GM12878 (cell line): ENCODE measurements around the gene RAB10. TPM values are rescaled to one million over a fixed set of nuclear protein-coding genes. Genes with fewer than 3 reads are reported as not detected.

Experiments
- CTCF ChIP-seq, 3 experiments: IDR thresholded peaks in 2 of 3; conservative IDR thresholded peaks in 1 of 3; 2 replicates each; pipeline ENCODE4 v1.5.1; 2011; ENCODE audit warnings: low read depth in 3 of 3, low read length in 3 of 3, mild to moderate bottlenecking in 3 of 3, control low read depth in 2 of 3, moderate library complexity in 2 of 3, inconsistent platforms in 1 of 3, mixed read lengths in 1 of 3; ENCODE audit not compliant: control insufficient read depth in 2 of 3, insufficient read depth in 1 of 3; ENCODE audit errors: extremely low read depth in 1 of 3
- EGR1 ChIP-seq, 2 experiments: IDR thresholded peaks; 1 replicate in 1 of 2; 2 replicates in 1 of 2; pipeline ENCODE4 v1.6.1; 2011 to 2012; ENCODE audit warnings: low read depth in 2 of 2, low read length in 2 of 2, borderline replicate concordance in 1 of 2, mild to moderate bottlenecking in 1 of 2, moderate library complexity in 1 of 2
- ETV6 ChIP-seq, 2 experiments: fragments of 450-650 bp in 1 of 2; IDR thresholded peaks in 1 of 2; conservative IDR thresholded peaks in 1 of 2; 2 replicates each; pipeline ENCODE4 v1.6.1; 2014; ENCODE audit warnings: antibody characterized with exemption in 1 of 2, borderline replicate concordance in 1 of 2, low read depth in 1 of 2, mild to moderate bottlenecking in 1 of 2, moderate library complexity in 1 of 2
- FOXM1 ChIP-seq: IDR thresholded peaks from 2 replicates; pipeline ENCODE4 v1.6.1; 2012; ENCODE audit warnings: low read depth, mild to moderate bottlenecking, inconsistent platforms, low read length, moderate library complexity
- HDAC6 ChIP-seq: fragments of 200-600 bp; sonication (generic); IDR thresholded peaks from one replicate; pipeline ENCODE4 v1.8.0; 2017; ENCODE audit warnings: antibody characterized with exemption; ENCODE audit not compliant: unreplicated experiment
- PAX8 ChIP-seq: fragments of 450-650 bp; IDR thresholded peaks from 2 replicates; pipeline ENCODE4 v1.6.1; 2017; ENCODE audit warnings: mild to moderate bottlenecking, moderate library complexity
- SIX5 ChIP-seq: IDR thresholded peaks from 2 replicates; pipeline ENCODE4 v1.6.1; 2011; ENCODE audit warnings: mild to moderate bottlenecking, low read depth, low read length, moderate library complexity; ENCODE audit not compliant: severe bottlenecking
- SUZ12 ChIP-seq: fragments of 200-600 bp; sonication (generic); IDR thresholded peaks from one replicate; pipeline ENCODE4 v1.6.1; 2018; ENCODE audit warnings: antibody characterized with exemption, mild to moderate bottlenecking; ENCODE audit not compliant: unreplicated experiment
- YBX1 ChIP-seq: fragments of 450-650 bp; IDR thresholded peaks from 2 replicates; pipeline ENCODE4 v1.6.1; 2016; ENCODE audit warnings: antibody characterized with exemption
- YY1 ChIP-seq: IDR thresholded peaks from 2 replicates; pipeline ENCODE4 v1.6.1; 2011; ENCODE audit warnings: low read depth, mild to moderate bottlenecking, low read length
- ZBTB40 ChIP-seq: fragments of 450-650 bp; IDR thresholded peaks from 2 replicates; pipeline ENCODE4 v1.6.1; 2016; ENCODE audit warnings: mild to moderate bottlenecking, moderate library complexity, borderline replicate concordance
- polyA plus RNA-seq, 11 experiments: library from polyadenylated mRNA; depleted of rRNA in 4 of 11; unstranded in 6 of 11; stranded (reverse) in 5 of 11; fragments of >200 nt; fragmentation: Nextera tagmentation in 4 of 11; fragmentation: Illumina TruSeq in 1 of 11; extraction: Ambion mirVana in 4 of 11; extraction: Trizol in 1 of 11; gene quantifications; 1 replicate in 1 of 11; 2 replicates in 10 of 11; pipeline versions ENCODE4 v1.2.1 to v1.2.3, GENCODE V29; 2011 to 2016; ENCODE audit warnings: inconsistent platforms in 2 of 11, missing spikeins in 2 of 11, low read depth in 1 of 11
- total RNA-seq, 4 experiments: library from RNA; depleted of rRNA in 3 of 4; stranded (reverse); fragments of >200 nt in 3 of 4; fragmentation: Illumina TruSeq in 1 of 4; extraction: Trizol in 1 of 4; gene quantifications; 2 replicates each; pipeline versions ENCODE4 v1.2.1 to v1.2.3, GENCODE V29; 2013 to 2021

RAB10 gene
- total and polyA plus RNA-seq, 10 of the 15 experiments (the other 5 are each of a cell fraction or from before 2014, with no cell fraction given): 13.3 to 109 (median 82.0) TPM

GRCh38 chr2:26185304-26185928, 151.5 kb downstream of the RAB10 start (continued):
- TF ChIP-seq YBX1 (no peak), PAX8 (no peak), SIX5 (no peak), EGR1 (IDR thresholded peaks at IDR 0.05; ENCODE audit: borderline replicate concordance in 1 of 2, low read depth in 2 of 2, low read length in 2 of 2) (no peak), CTCF (IDR thresholded peaks at IDR 0.05 in 2 of 3, conservative IDR thresholded peaks at IDR 0.05 in 1 of 3; ENCODE audit: control insufficient read depth in 2 of 3, extremely low read depth in 1 of 3, insufficient read depth in 1 of 3, low read depth in 3 of 3, low read length in 3 of 3) (no peak), HDAC6 (peak; percentile 12), ZBTB40 (no peak), FOXM1 (no peak), ETV6 (conservative IDR thresholded peaks at IDR 0.05 in 1 of 2, IDR thresholded peaks at IDR 0.05 in 1 of 2; ENCODE audit: borderline replicate concordance in 1 of 2, low read depth in 1 of 2) (no peak), YY1 (no peak), SUZ12 (no peak)
